ENCODE data around the gene RBM34.
"Not testable (repeated sequence)": the region's sequence is repeated elsewhere in the genome, so short reads cannot be mapped to it uniquely, and the experiment has no call there.

The RBM34 gene

DNA sequence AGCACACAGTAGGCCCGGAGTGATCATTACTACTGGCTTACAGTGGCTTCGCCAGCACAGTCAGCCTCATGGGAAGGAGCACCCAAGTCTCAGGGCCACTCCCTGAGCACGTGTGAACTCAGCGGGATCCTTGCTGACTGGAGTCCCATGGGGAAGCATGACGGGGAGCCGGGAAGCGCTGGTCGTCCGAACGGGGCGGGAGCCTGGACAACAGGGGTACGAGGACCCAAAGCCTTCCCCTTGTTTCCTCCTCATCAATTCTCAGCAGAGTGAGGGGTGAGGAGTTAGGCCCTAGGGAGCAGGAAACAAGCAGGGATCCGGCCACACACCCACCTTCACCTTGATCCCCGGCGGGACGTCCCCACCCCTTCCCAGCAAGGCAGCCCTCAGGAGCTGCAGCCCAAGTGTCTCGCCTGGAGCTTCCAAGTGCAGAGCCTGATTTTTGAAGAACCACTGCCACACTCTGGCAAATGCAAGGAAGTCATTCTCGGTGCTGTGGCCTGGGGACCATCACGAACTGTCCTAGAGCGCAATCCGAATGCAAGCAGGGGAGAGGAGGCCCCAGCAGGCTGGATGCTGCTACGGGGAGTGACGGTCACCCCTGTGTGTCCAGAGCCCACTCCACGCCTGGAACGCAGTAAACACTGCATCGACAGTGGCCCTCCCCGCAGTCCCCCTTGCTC, 67.9 kb downstream of the RBM34 start:
- peaks cover 6% of the 10 kb centered on the region for H3K4me1 Mint-ChIP-seq
- no peaks in the 10 kb centered on the region for H3K9me3 Mint-ChIP-seq
- H3K4me3 Mint-ChIP-seq, result no peak overlapping the region
- H3K27ac Mint-ChIP-seq, result no peak overlapping the region
- H3K36me3 Mint-ChIP-seq, result no peaks in the 10 kb centered on the region
- no peaks in the 10 kb centered on the region for H3K27me3 Mint-ChIP-seq

DNA sequence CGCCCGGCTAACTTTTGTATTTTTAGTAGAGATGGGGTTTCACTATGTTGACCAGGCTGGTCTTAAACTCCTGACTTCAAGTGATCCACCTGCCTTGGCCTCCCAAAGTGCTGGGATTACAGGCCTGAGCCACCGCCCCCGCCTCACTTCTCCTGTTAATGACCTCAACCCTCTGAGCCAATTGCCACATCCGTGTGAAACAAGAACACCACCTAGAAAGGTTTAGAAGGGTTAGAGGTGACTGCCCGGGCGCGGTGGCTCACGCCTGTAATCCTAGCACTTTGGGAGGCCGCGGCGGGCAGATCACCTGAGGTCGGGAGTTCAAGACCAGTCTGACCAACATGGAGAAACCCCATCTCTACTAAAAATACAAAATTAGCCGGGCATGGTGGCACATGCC, 68.6 kb downstream of the RBM34 start:
- not testable (repeated sequence) for H3K27ac Mint-ChIP-seq, H3K27me3 Mint-ChIP-seq, H3K4me3 Mint-ChIP-seq, H3K9me3 Mint-ChIP-seq, H3K36me3 Mint-ChIP-seq, H3K4me1 Mint-ChIP-seq

DNA sequence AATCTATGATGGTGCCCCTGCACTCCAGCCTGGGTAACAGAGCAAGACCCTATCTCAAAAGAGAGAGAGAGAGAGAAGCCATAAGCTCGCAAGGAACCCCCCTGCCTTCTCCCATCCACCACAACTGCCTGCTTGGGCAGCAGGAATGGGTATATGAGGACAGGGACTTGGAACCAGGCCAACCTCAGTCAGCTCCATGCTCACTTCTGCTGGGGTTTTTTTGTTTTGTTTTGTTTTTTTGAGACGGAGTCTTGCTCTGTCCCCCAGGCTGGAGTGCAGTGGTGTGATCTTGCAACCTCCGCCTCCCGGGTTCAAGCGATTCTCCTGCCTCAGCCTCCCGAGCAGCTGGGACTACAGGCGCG, 69.0 kb downstream of the RBM34 start:
- H3K4me3 Mint-ChIP-seq, H3K36me3 Mint-ChIP-seq, H3K4me1 Mint-ChIP-seq, H3K27me3 Mint-ChIP-seq, H3K27ac Mint-ChIP-seq, H3K9me3 Mint-ChIP-seq: not testable (repeated sequence)

DNA sequence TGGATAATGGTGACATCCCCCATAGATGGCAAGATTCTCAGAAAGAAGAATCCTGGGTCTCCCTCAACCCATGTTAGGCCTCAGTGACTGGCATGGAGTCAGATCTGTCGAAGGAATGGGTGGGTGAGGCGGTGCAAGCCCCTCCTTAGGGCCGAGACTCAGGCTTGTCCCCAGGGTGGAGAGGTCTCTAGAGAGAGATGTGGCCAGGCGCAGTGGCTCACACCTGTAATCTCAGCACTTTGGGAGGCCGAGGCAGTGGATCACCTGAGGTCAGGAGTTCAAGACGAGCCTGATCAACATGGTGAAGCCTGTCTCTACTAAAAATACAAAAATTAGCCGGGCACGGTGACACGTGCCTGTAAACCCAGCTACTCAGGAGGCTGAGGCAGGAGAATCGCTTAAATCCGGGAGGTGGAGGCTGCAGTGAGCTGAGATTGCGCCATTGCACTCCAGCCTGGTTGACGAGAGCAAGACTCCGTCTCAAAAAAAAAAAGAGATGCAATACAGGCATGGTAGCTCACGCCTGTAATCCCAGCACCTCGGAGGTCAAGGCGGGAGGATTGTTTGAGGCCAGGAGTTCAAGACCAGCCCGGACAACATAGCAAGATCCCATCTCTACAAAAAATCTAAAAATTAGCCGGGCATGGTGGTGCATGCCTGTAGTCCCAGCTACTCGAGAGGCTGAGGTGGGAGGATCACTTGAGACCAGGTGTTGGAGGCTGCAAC, 69.6 kb downstream of the RBM34 start:
- not testable (repeated sequence) for H3K4me3 Mint-ChIP-seq, H3K36me3 Mint-ChIP-seq, H3K27ac Mint-ChIP-seq, H3K27me3 Mint-ChIP-seq, H3K9me3 Mint-ChIP-seq, H3K4me1 Mint-ChIP-seq

DNA sequence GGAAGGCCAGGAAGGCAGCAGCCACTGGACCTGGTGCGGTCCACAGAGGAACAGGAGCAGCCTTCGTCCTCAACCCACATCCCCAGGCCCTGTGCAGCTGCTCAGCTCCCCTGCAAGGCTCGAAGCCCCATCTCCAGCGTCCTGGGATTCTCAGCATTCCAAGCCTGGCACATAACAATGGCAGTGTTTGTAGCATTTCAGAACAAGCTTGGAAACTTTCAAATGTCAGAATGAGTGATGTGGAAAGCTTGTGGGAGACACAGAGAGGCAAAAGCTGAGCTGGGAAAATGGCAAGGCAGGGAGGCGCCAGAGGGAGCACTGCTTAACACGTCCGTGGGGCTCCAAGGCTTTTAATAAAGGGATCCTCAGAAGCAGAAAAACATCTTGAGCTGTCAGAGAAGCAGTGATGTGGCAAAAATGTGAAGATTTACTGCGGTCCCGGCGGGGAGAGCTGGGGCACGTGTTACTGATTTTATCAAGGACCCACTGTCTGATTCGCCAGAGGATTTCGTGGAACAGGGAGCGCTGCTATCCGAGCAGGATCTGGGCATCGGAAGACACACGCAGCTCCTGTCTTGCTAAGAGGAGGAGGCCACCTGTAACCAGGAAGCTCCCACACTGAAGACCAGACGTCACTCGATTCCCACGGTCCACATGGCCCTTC, 70.5 kb downstream of the RBM34 start:
- no peak overlapping the region for H3K4me3 Mint-ChIP-seq
- peaks cover 6% of the 10 kb centered on the region for H3K4me1 Mint-ChIP-seq
- no peaks in the 10 kb centered on the region for H3K36me3 Mint-ChIP-seq
- H3K27ac Mint-ChIP-seq, result no peak overlapping the region
- H3K27me3 Mint-ChIP-seq, result no peaks in the 10 kb centered on the region
- H3K9me3 Mint-ChIP-seq, result no peaks in the 10 kb centered on the region

GRCh38 chr1:235088907-235089306, 72.1 kb downstream of the RBM34 start:
- H3K9me3 Mint-ChIP-seq, result no peaks in the 10 kb centered on the region
- no peak overlapping the region for H3K27ac Mint-ChIP-seq
- peaks cover 6% of the 10 kb centered on the region for H3K4me1 Mint-ChIP-seq
- H3K27me3 Mint-ChIP-seq, result no peaks in the 10 kb centered on the region
- no peak overlapping the region for H3K4me3 Mint-ChIP-seq
- H3K36me3 Mint-ChIP-seq, result no peaks in the 10 kb centered on the region

DNA sequence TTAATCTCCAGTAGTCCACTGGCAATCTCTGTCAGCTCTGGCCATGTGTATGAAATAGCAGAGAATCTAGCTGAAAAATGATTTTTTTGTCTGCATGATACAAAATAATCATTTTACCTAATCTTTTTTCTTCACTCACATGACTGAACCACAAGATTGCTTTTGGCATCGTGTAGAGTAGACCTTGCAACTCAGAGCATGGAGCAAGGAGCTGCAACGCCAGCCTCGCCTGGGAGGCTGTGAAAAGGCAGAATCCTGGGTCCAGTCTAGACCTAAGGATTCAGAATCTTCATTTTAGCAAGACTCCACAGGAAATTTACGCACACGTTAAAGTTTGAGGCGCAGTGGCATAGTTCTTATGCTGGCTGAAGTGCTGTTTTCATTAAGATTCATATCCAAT, 72.6 kb downstream of the RBM34 start:
- peaks cover 7% of the 10 kb centered on the region for H3K4me1 Mint-ChIP-seq
- H3K27ac Mint-ChIP-seq, result no peak overlapping the region
- no peaks in the 10 kb centered on the region for H3K27me3 Mint-ChIP-seq
- no peaks in the 10 kb centered on the region for H3K9me3 Mint-ChIP-seq
- H3K36me3 Mint-ChIP-seq, result no peaks in the 10 kb centered on the region
- H3K4me3 Mint-ChIP-seq, result no peak overlapping the region

- Mint-ChIP-seq H3K4me3 (no peak overlapping the region), H3K27ac (no peak overlapping the region), H3K4me1 (peaks cover 12% of the 10 kb centered on the region), H3K36me3 (no peaks in the 10 kb centered on the region), H3K27me3 (no peaks in the 10 kb centered on the region), H3K9me3 (no peaks in the 10 kb centered on the region)
These were observed 73.1 kb downstream of the RBM34 start for GRCh38 chr1:235087906-235088305.

DNA sequence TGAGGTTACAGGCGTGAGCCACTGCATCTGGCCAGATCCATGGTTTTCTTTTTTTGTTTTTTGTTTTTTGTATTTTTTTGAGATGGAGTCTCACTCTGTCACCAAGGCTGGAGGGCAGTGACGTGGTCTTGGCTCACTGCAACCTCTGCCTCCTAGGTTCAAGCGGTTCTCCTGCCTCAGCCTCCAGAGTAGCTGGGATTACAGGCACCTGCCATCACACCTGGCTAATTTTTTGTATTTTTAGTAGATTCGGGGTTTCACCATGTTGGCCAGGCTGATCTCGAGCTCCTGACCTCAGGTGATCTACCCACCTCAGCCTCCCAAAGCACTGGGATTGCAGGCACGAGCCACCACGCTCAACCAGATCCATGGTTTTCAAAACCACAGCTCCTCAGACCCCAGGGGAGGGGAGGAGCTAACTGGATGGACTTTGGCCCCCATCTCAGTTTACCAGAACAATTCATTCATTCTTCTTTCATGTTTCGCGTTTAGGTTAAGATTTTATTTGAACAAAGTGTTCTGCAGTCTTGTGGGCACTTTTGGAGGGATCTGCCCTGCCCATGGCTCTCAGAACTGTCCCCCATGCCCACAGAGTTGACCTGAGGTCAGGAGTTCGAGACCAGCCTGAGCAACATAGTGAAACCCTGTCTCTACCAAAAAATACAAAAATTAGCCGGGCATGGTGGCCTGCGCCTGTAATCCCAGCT, 75.5 kb downstream of the RBM34 start:
- H3K9me3 Mint-ChIP-seq, H3K4me3 Mint-ChIP-seq, H3K27ac Mint-ChIP-seq, H3K36me3 Mint-ChIP-seq, H3K27me3 Mint-ChIP-seq: not testable (repeated sequence)
- peaks cover 13% of the 10 kb centered on the region for H3K4me1 Mint-ChIP-seq

All from activated naive CD4-positive, alpha-beta T cell treated with anti-CD3 and anti-CD28 coated beads, Interleukin-2, amount 50 U/mL, for 24 hours (primary cell).